GM12892 (cell line): ENCODE results near the gene WDR91.

ENCODE experiments used
- POLR2A ChIP-seq: IDR thresholded peaks from 2 replicates; pipeline ENCODE4 v1.6.1; 2011; ENCODE audit warnings: low read depth, low read length, control low read depth
- POLR2AphosphoS5 ChIP-seq: IDR thresholded peaks from 2 replicates; pipeline ENCODE4 v1.6.1; 2011; ENCODE audit warnings: low read depth, low read length, control low read depth

DNA sequence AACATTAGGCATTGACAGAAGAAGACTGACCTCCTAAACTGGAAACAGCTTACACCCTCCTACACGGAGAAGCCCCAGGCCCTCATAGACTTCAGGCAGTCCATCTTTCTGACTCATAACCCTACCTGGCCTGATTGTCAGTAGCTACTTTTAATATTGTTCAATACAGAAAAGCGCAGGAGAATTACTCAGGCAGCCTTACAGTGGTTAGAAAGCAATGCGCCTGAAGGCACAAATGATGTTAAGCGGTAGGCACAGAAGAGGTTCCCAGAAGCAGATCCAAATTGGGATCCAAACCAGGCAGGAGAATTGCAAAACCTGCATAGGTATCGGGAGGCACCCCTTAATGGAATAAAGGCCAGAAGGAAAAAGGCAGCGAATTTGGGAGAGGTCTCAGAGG, 35.4 kb downstream of the WDR91 start:
- TF ChIP-seq POLR2A (no peak), POLR2AphosphoS5 (no peak)
